ENCODE results near the gene TRPV4.

Gene TRPV4

DNA sequence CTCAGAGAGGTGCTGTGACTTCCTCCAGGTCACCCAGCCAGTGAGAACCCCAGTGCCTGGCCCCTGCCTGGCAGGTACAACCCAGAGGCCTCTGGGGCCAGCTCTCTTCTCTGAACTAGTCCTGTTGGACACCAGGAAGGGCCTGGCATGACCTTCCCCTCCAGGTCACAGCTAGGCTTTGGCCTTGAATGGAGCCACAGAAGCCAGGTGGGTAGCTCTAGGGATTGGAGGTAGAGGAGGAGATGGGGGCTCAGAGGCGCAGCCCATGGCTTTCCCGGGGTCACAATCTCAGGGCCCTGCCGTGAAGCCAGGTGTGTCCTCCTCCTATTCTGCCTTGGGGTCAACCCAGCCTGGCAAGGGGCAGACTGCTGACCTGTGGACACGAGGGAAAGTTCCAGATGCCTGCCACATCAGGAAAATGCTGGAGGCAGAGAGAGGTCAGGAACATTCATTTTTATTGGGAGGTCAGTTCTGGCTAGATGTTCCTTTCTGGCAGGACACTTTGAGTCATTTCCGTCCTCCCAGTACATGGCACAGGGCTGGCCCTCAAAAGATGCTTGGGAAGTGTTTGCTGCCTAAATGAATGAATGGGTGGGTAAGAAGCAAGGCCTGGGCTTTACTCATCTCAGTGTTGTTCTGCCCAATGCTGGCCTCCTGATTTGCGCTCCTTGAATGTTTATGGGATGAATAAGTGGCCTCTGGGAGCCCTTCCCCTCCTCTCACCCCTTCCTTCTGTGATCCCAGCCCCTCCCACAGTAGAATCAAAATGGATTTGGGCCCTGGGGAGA, 94.1 kb downstream of the TRPV4 start:
- DNase-seq, result no peak

DNA sequence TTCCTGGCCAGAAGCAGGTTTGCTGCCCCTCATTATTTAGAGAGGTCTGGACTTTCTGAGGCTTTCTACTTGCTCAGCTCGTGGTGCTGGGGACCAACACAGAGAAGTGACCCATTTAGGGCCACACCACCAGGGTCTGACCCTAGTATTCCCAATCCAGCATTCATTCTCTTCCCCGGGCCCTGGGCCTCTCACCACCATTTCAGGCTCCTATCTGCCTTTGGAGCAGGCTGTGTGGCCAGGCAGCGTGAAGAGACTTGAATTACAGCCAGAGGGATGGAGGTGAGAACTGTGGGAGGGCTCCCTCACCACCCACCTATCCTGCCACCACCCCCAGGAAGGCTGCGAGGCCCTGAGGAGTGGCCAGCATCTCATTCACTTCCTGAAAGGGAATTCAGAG, 95.0 kb downstream of the TRPV4 start:
- no peak for DNase-seq

DNA sequence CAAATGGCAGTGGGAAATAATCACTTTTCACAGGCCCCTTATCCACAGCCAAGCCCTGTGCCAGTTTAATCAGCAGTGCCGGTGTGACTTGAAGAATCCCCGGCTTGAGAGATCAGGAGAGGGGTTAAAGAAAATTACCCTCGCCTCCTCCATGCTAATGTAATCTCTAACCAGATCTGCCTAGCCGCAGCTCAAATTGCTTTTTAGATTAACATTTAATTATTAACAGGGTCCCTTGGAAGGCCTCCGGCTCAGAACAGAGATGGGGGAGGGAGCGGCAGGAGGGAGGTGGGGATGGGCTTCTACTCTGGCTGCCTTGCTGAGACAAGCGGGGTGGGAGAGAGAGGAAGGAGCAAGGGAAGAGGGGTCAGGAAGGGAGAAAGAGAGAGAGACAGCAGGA, 95.6 kb downstream of the TRPV4 start:
- no peak for DNase-seq

DNA sequence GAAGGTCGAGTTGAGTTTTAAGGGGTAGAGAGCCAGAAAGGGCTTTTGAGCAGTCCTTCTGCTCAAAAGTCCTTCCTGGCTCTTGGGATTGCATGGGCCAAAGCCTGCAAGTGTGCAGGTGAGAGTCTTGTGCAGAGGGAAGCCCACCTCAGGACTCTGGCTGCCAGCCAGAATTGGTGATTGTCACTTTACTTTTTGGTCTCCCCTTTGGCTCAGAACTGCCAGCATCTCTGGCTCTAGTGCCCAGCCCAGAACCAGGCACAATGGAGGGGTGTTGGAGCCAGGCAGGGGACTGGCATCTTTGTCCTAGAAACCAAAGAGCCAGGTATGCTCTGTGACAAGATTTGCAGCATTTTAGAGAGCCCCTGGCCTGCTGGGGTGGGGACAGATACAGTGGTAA, 96.1 kb downstream of the TRPV4 start:
- no peak for DNase-seq

DNA sequence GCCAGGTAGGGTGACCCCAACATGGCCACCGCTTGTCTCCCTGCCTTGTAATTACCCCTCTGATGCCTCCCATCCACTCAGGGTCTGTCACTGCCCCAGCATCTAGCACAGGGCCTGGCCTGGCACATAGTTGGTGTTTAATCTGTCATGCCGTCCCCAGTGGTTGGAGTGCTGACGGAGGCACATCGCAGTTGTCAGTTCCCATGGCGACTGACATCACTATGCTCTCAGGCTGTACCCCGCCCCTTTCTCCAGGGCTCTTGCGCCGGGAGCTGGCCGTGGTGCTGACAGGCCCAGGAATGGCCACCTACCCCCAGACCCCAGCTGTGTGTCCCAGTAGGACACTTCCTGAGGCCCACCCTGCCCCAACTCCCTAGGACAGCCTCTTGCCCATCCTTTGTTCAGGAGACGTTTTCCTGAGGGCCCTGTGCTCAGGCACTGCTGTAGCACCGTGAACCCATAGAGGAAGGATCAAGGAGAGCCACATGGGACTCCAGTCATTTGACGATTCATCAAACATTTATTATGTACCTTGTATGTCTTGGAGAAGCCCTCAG, 96.6 kb downstream of the TRPV4 start:
- no peak for DNase-seq

DNA sequence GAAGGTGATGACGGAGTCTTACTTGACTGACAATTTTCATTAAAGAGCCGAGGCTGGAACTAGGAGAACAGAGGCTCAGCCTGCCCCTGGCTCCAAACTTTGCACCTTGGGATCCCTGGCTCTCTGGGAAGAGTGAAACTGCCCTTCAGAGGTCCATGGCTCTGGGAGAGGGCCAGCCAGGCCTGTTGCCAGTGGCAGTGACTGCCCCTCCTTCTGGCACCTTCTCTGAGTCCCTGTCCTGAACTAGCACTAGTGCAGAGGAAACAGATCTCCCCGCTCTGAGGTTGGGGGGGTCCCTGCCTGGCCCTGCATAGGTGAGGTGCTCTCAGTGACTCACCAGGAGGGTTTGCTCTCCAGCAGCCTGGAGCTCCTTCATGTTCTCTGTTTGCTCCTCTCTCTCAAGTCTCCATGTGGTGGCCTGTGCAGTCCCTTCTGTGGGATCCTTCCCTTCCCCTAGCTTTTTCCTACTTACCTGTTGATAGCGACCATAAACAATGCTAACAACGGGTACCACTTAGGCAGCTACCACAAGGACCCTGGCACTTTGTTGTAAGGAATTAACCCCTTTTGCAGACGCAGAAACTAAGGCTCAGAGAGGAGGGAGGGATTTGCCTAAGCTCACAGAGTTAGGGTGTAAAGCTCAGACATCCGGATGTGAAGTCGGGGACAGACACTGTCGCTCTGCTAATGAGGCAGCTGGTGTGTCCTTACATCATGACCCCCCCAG, 97.2 kb downstream of the TRPV4 start:
- no peak for DNase-seq

DNA sequence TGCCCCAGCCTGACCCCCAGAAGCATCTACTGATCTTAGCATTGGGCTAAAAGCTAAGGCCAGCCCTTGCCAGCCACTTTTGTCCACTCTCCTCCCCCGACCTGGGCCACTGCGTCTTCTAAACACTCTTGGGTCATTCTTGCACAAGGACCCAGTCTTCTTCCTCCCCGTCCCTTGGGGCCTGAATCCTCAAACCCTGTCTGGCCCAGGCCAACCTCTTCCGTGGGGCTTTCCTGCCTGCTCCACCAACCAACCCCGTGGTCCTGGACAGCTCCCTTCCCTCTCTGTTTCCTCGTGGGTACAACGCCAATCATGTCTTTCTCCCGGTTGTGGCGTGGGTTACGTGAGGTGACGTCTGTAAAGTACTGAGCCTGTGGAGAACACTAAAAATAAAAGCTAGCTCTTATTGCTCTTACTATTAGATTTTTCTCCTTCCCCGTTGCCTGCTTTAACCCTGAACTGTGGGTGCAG, 98.1 kb downstream of the TRPV4 start:
- DNase-seq, result no peak

DNA sequence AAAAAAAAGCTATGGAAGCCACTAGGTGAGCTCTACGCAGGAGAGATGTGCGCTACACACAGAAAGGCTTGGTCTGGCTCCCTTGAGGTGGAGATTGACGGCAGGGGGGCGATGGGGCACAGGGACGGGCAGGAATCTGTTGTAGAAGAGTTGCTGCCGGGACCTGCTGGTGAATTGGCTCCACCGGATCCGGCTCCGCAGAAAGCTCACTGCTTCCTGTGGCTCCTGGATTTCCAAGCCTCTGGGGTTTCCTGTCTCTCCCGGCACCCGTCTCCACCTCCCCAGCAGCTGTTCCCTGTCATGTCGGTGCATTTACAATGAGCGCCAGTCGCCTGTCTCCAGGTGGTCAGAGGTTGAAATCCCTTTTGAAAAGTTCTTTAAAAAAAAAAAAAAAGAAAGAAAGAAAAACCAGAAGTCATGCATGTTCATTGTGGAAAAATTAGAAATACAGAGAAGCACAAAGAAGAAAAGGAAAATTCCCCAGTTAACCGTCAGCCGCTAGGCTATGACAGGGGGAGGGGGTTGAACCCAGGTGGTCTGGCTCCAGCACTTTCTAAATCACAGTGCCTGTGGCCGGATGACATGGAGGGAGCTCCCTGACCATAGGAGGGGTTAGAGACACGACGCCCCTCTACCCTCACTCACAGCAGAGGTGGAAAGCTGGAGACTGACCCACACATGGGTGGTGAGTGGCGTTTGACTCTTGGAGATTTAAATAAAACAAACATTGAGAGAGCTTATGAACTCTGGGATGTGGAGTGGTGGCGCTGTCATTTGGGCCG, 98.8 kb downstream of the TRPV4 start:
- no peak for DNase-seq

Data from Kasumi-1 (cell line).